GM23248 (cell line): Measurements from ENCODE around the gene C3orf70. TPM values are rescaled to one million over a fixed set of nuclear protein-coding genes. Genes with fewer than 3 reads are reported as not detected.

Experiments
- DNase-seq: peaks from one replicate; pipeline ENCODE4 v3.0.0-alpha.2; 2015
- H2AFZ ChIP-seq: fragments of 200-600 bp; sonication (generic); 2 replicates; pipeline ENCODE4 v1.6.1; 2016; ENCODE audit warnings: antibody characterized with exemption
- H3F3A ChIP-seq: fragments of 200-600 bp; sonication (generic); 2 replicates; pipeline ENCODE4 v1.6.1; 2016; ENCODE audit warnings: mild to moderate bottlenecking, antibody characterized with exemption, mixed run types; ENCODE audit not compliant: insufficient read depth
- H3K27ac ChIP-seq: fragments of 200-600 bp; sonication (generic); 2 replicates; pipeline ENCODE4 v1.5.1; 2016; ENCODE audit warnings: mild to moderate bottlenecking
- H3K27me3 ChIP-seq: fragments of 200-600 bp; sonication (generic); replicated peaks from 2 replicates; pipeline ENCODE4 v1.6.1; 2016; ENCODE audit warnings: mild to moderate bottlenecking; ENCODE audit not compliant: insufficient read depth
- H3K36me3 ChIP-seq: fragments of 200-600 bp; sonication (generic); 2 replicates; pipeline ENCODE4 v1.6.1; 2016; ENCODE audit warnings: low read depth, mild to moderate bottlenecking
- H3K4me1 ChIP-seq: fragments of 200-600 bp; sonication (generic); 2 replicates; pipeline ENCODE4 v1.6.1; 2016; ENCODE audit warnings: mild to moderate bottlenecking; ENCODE audit not compliant: insufficient read depth
- H3K4me2 ChIP-seq: fragments of 200-600 bp; sonication (generic); one replicate; pipeline ENCODE4 v1.6.1; 2016; ENCODE audit warnings: mild to moderate bottlenecking; ENCODE audit not compliant: unreplicated experiment
- H3K4me3 ChIP-seq: fragments of 200-600 bp; sonication (generic); 2 replicates; pipeline ENCODE4 v1.5.1; 2016; ENCODE audit warnings: mild to moderate bottlenecking
- H3K79me2 ChIP-seq: fragments of 200-600 bp; sonication (generic); 2 replicates; pipeline ENCODE4 v1.6.1; 2016; ENCODE audit warnings: mild to moderate bottlenecking; ENCODE audit not compliant: insufficient read depth
- H3K9ac ChIP-seq: fragments of 200-600 bp; sonication (generic); 2 replicates; pipeline ENCODE4 v1.6.1; 2016; ENCODE audit warnings: mild to moderate bottlenecking
- H3K9me2 ChIP-seq: fragments of 200-600 bp; sonication (generic); 2 replicates; pipeline ENCODE4 v1.6.1; 2016; ENCODE audit warnings: mixed run types, mild to moderate bottlenecking, moderate library complexity; ENCODE audit not compliant: insufficient read depth
- H3K9me3 ChIP-seq: fragments of 200-600 bp; sonication (generic); one replicate; pipeline ENCODE4 v1.6.1; 2017; ENCODE audit warnings: low read depth
- H4K20me1 ChIP-seq: fragments of 200-600 bp; sonication (generic); 2 replicates; pipeline ENCODE4 v1.6.0; 2016; ENCODE audit not compliant: insufficient read depth
- EZH2 ChIP-seq: fragments of 200-600 bp; sonication (generic); IDR thresholded peaks from 2 replicates; pipeline ENCODE4 v1.6.1; 2018; ENCODE audit warnings: antibody characterized with exemption, mild to moderate bottlenecking; ENCODE audit not compliant: insufficient read depth, poor library complexity, severe bottlenecking
- EZH2phosphoT487 ChIP-seq: fragments of 200-600 bp; sonication (generic); IDR thresholded peaks from 2 replicates; pipeline ENCODE4 v1.6.1; 2018; ENCODE audit warnings: antibody characterized with exemption, moderate library complexity, mild to moderate bottlenecking, low read depth; ENCODE audit not compliant: insufficient read depth
- WGBS, 2 experiments: methylation state at CpG; one replicate each; pipeline ENCODE4 v1.1.6; 2015 to 2017; ENCODE audit warnings: low lambda C conversion rate in 2 of 2, low coverage in 1 of 2; ENCODE audit errors: missing lambda C conversion rate in 2 of 2; 5-methylcytosine and 5-hydroxymethylcytosine counted together
- in situ Hi-C: fragments of 300-500 bp; cut with MboI; formaldehyde crosslinking; loops from 2 replicates; pipeline ENCODE4 v1.15.0; 2020
- polyA plus RNA-seq: library from polyadenylated mRNA; unstranded; fragments of >200 nt; fragmentation: Nextera tagmentation; extraction: Ambion mirVana; gene quantifications from 2 replicates; pipeline ENCODE4 v1.2.1, GENCODE V29; 2016
- total RNA-seq: library from RNA; depleted of rRNA; stranded (reverse); fragments of >200 nt; shearing (Covaris generic); gene quantifications from 2 replicates; pipeline ENCODE4 v1.2.3, GENCODE V29; 2014

Gene C3orf70
- total and polyA plus RNA-seq, 2 experiments from 2014 or later, result not detected

- in situ Hi-C loops, result no loop called here
Measured at GRCh38 chr3:185161761-185162160, 8.9 kb upstream of the C3orf70 start.

GRCh38 chr3:185157347-185157746 is 4.5 kb upstream of the C3orf70 start:
- in situ Hi-C loops, result no loop called here
- no peak for DNase-seq

More at GRCh38 chr3:185161761-185162160, 8.9 kb upstream of the C3orf70 start:
- H3K4me2 ChIP-seq, result no peak overlapping the region
- no peak overlapping the region for H3K27ac ChIP-seq
- H3K9ac ChIP-seq, result no peak overlapping the region
- peaks cover 28% of the 10 kb centered on the region for H3K27me3 ChIP-seq
- H3K79me2 ChIP-seq, result no peaks in the 10 kb centered on the region
- H3K4me3 ChIP-seq, result no peak overlapping the region
- no peaks in the 10 kb centered on the region for H3K36me3 ChIP-seq
- TF ChIP-seq EZH2phosphoT487, result no peak
- TF ChIP-seq EZH2, result no peak
- no peaks in the 10 kb centered on the region for H3F3A ChIP-seq
- no peaks in the 10 kb centered on the region for H3K9me3 ChIP-seq
- H2AFZ ChIP-seq, result no peak overlapping the region
- H3K4me1 ChIP-seq, result no peaks in the 10 kb centered on the region
- WGBS, 2 experiments, result 66 to 72% methylated on average over 5 of the region's 5 CpGs
- no peaks in the 10 kb centered on the region for H3K9me2 ChIP-seq
- H4K20me1 ChIP-seq, result no peaks in the 10 kb centered on the region
- no peak for DNase-seq

GRCh38 chr3:185155678-185156077 is 2.8 kb upstream of the C3orf70 start:
- Histone ChIP-seq H3K4me2 (no peak overlapping the region), H3K4me1 (no peaks in the 10 kb centered on the region), H3K9me2 (no peaks in the 10 kb centered on the region), H3K27me3 (peaks cover 63% of the 10 kb centered on the region), H3K9me3 (no peaks in the 10 kb centered on the region), H4K20me1 (no peaks in the 10 kb centered on the region), H3F3A (no peaks in the 10 kb centered on the region), H3K79me2 (no peaks in the 10 kb centered on the region), H3K27ac (no peak overlapping the region), H2AFZ (no peak overlapping the region), H3K9ac (no peak overlapping the region), H3K4me3 (no peak overlapping the region), H3K36me3 (no peaks in the 10 kb centered on the region)
- no peak for DNase-seq
- TF ChIP-seq EZH2 (no peak), EZH2phosphoT487 (no peak)
- WGBS, 2 experiments, result 86% methylated on average over 5 of the region's 5 CpGs
- in situ Hi-C loops, result no loop called here

More at GRCh38 chr3:185157347-185157746, 4.5 kb upstream of the C3orf70 start:
- 58 to 60% methylated on average over 3 of the region's 3 CpGs for WGBS, 2 experiments
- H3K4me3 ChIP-seq, result no peak overlapping the region
- TF ChIP-seq EZH2phosphoT487 (no peak), EZH2 (no peak)
- H3K9me3 ChIP-seq, result no peaks in the 10 kb centered on the region
- H4K20me1 ChIP-seq, result no peaks in the 10 kb centered on the region
- no peak overlapping the region for H3K4me2 ChIP-seq
- no peak overlapping the region for H2AFZ ChIP-seq
- H3K27ac ChIP-seq, result no peak overlapping the region
- no peaks in the 10 kb centered on the region for H3K4me1 ChIP-seq
- H3K36me3 ChIP-seq, result no peaks in the 10 kb centered on the region
- no peaks in the 10 kb centered on the region for H3K9me2 ChIP-seq
- H3K9ac ChIP-seq, result no peak overlapping the region
- H3K27me3 ChIP-seq, result peaks cover 46% of the 10 kb centered on the region
- H3K79me2 ChIP-seq, result no peaks in the 10 kb centered on the region
- H3F3A ChIP-seq, result no peaks in the 10 kb centered on the region

GRCh38 chr3:185153861-185154629 is 1.2 kb upstream of the C3orf70 start:
- no peaks in the 10 kb centered on the region for H3K9me2 ChIP-seq
- 72 to 80% methylated on average over 16 of the region's 16 CpGs for WGBS, 2 experiments
- no peaks in the 10 kb centered on the region for H3F3A ChIP-seq
- H4K20me1 ChIP-seq, result no peaks in the 10 kb centered on the region
- no peaks in the 10 kb centered on the region for H3K79me2 ChIP-seq
- no peak overlapping the region for H3K27ac ChIP-seq
- DNase-seq, result no peak
- no peak overlapping the region for H2AFZ ChIP-seq
- no peak for TF ChIP-seq EZH2
- TF ChIP-seq EZH2phosphoT487, result no peak
- H3K4me3 ChIP-seq, result no peak overlapping the region
- no peak overlapping the region for H3K9ac ChIP-seq
- no peaks in the 10 kb centered on the region for H3K36me3 ChIP-seq
- in situ Hi-C loops, result no loop called here
- peaks cover 79% of the 10 kb centered on the region for H3K27me3 ChIP-seq
- H3K9me3 ChIP-seq, result no peaks in the 10 kb centered on the region
- no peak overlapping the region for H3K4me2 ChIP-seq
- no peaks in the 10 kb centered on the region for H3K4me1 ChIP-seq
